ENCODE data around the gene TLR3. TPM values are rescaled to one million over a fixed set of nuclear protein-coding genes. Genes with fewer than 3 reads are reported as not detected.

TLR3 gene
- total and polyA plus RNA-seq, 3 experiments from 2014 or later: 0.11 to 5.2 (median 0.33) TPM

GRCh38 chr4:186109245-186109644 lies 40.3 kb downstream of the TLR3 start:
- no peak overlapping the region for H3K27ac ChIP-seq (ENCODE audit: low read depth, low read length)
- no peak overlapping the region for H3K4me3 Mint-ChIP-seq
- ChIA-PET CTCF (no interaction called here), POLR2A (no interaction called here)
- no peak overlapping the region for H3K27ac Mint-ChIP-seq
- no peaks in the 10 kb centered on the region for H3K9me3 ChIP-seq (ENCODE audit: low read length)
- H3K27me3 Mint-ChIP-seq: peaks cover 30 to 37% of the 10 kb centered on the region in 2 donors
- peaks cover 5 to 11% (median 8%) of the 10 kb centered on the region in 3 donors for H3K4me1 Mint-ChIP-seq
- peaks cover 0 to 4% (median 0%) of the 10 kb centered on the region in 5 donors for H3K9me3 Mint-ChIP-seq
- H3K27me3 ChIP-seq (ENCODE audit: insufficient read depth, low read length, poor library complexity, severe bottlenecking): peaks cover 7% of the 10 kb centered on the region
- no peak for DNase-seq
- H3K4me3 ChIP-seq (ENCODE audit: low read length): no peak overlapping the region
- no peaks in the 10 kb centered on the region for H3K36me3 Mint-ChIP-seq
- H3K36me3 ChIP-seq (ENCODE audit: insufficient read depth, low read length): no peaks in the 10 kb centered on the region
- H3K4me1 ChIP-seq (ENCODE audit: insufficient read depth, low read length): peaks cover 8% of the 10 kb centered on the region

DNA sequence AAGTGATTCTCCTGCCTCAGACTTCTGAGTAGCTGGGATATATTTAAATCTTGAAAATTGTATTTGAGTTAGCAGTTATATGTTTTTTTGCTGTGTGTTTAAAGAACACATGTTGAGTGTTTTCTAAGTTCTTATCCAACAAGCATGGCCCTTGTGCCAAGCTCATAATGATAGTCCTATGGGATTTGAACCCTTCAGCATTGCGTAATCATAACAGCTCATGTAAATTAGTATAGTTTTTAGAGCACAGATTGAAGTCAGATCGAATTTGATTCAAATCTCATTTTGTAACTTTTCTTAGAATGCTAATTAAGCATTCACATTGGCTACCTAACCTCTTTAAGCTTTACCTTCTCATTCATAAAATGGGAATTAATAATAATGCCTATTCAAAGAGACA lies 47.7 kb downstream of the TLR3 start:
- Mint-ChIP-seq H3K27ac (no peak overlapping the region), H3K4me1 (no peaks in the 10 kb centered on the region), H3K27me3 (peaks cover 8 to 22% of the 10 kb centered on the region in 2 donors), H3K36me3 (no peaks in the 10 kb centered on the region), H3K4me3 (no peak overlapping the region), H3K9me3 (no peaks in the 10 kb centered on the region)
- H3K9me3 ChIP-seq (ENCODE audit: low read length): no peaks in the 10 kb centered on the region
- no peaks in the 10 kb centered on the region for H3K4me1 ChIP-seq (ENCODE audit: insufficient read depth, low read length)
- no peaks in the 10 kb centered on the region for H3K36me3 ChIP-seq (ENCODE audit: insufficient read depth, low read length)
- DNase-seq: no peak
- CTCF ChIA-PET: interaction anchor here (1.5 kb wide), 1 partner anchor 13 kb away, joined by 4 read pairs; no protein-coding TSS in a partner anchor
- H3K4me3 ChIP-seq (ENCODE audit: low read length): no peak overlapping the region
- H3K27me3 ChIP-seq (ENCODE audit: insufficient read depth, low read length, poor library complexity, severe bottlenecking): no peaks in the 10 kb centered on the region
- H3K27ac ChIP-seq (ENCODE audit: low read depth, low read length): no peak overlapping the region
- POLR2A ChIA-PET: no interaction called here

DNA sequence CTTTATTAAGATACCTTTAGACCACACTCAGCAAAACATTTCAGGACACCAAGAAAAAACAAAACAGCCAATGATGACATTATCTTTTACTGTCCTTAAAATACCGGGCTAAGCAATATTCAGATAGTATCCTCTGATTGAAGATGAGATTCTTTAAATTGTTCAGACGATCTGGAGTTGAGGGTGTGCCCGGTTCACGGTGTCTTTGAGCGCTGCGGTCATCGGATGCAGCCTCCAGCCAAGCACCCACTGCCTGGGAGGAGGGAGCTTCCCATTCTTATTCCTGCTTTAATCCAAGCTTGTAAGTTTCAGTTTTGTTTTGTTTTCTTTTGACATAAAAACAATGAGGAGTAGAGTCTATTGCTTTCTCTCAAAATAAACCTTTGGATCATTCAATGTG lies 49.6 kb downstream of the TLR3 start:
- Mint-ChIP-seq H3K4me1 (no peaks in the 10 kb centered on the region), H3K4me3 (no peak overlapping the region), H3K36me3 (no peaks in the 10 kb centered on the region), H3K27me3 (peaks cover 8 to 22% of the 10 kb centered on the region in 2 donors), H3K9me3 (no peaks in the 10 kb centered on the region), H3K27ac (no peak overlapping the region)
- Histone ChIP-seq H3K4me1 (ENCODE audit: insufficient read depth, low read length) (no peaks in the 10 kb centered on the region), H3K27me3 (ENCODE audit: insufficient read depth, low read length, poor library complexity, severe bottlenecking) (no peaks in the 10 kb centered on the region), H3K9me3 (ENCODE audit: low read length) (no peaks in the 10 kb centered on the region), H3K27ac (ENCODE audit: low read depth, low read length) (no peak overlapping the region), H3K4me3 (ENCODE audit: low read length) (no peak overlapping the region), H3K36me3 (ENCODE audit: insufficient read depth, low read length) (no peaks in the 10 kb centered on the region)
- CTCF ChIA-PET: no interaction called here
- no peak for DNase-seq
- POLR2A ChIA-PET: no interaction called here

- Mint-ChIP-seq H3K27ac (no peak overlapping the region), H3K27me3 (peaks cover 8 to 22% of the 10 kb centered on the region in 2 donors), H3K4me3 (no peak overlapping the region), H3K4me1 (no peaks in the 10 kb centered on the region), H3K9me3 (no peaks in the 10 kb centered on the region), H3K36me3 (no peaks in the 10 kb centered on the region)
- DNase-seq: no peak
- H3K27ac ChIP-seq (ENCODE audit: low read depth, low read length): no peak overlapping the region
- ChIA-PET POLR2A (no interaction called here), CTCF (no interaction called here)
- no peaks in the 10 kb centered on the region for H3K9me3 ChIP-seq (ENCODE audit: low read length)
- no peak overlapping the region for H3K4me3 ChIP-seq (ENCODE audit: low read length)
- H3K27me3 ChIP-seq (ENCODE audit: insufficient read depth, low read length, poor library complexity, severe bottlenecking): no peaks in the 10 kb centered on the region
- no peaks in the 10 kb centered on the region for H3K36me3 ChIP-seq (ENCODE audit: insufficient read depth, low read length)
- no peaks in the 10 kb centered on the region for H3K4me1 ChIP-seq (ENCODE audit: insufficient read depth, low read length)
Measured at GRCh38 chr4:186121057-186121456, 52.1 kb downstream of the TLR3 start.

DNA sequence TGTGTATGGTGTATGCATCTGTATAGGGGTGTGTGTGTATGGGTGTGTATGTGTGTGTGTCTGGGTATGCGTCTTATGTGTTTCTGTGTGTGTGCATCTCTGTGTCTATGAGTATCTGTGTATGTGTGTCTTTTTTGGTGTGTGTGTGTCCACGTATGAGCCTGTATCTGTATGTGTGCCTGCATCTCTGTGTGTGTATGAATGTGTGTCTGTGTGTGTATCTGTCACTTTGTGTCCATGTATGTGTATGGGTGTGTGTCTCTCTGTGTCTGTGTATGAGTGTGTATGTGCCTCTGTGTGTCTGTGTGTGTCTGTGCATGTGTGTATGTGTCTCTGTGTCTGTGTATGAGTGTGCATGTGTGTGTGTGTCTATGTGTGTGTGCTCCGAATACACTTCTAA lies 59.9 kb downstream of the TLR3 start:
- Mint-ChIP-seq H3K4me3 (no peak overlapping the region), H3K36me3 (no peaks in the 10 kb centered on the region), H3K27me3 (peaks cover 7 to 12% of the 10 kb centered on the region in 2 donors), H3K4me1 (no peaks in the 10 kb centered on the region), H3K9me3 (no peaks in the 10 kb centered on the region), H3K27ac (no peak overlapping the region)
- Histone ChIP-seq H3K9me3 (ENCODE audit: low read length) (no peaks in the 10 kb centered on the region), H3K27ac (ENCODE audit: low read depth, low read length) (no peak overlapping the region), H3K27me3 (ENCODE audit: insufficient read depth, low read length, poor library complexity, severe bottlenecking) (no peaks in the 10 kb centered on the region), H3K36me3 (ENCODE audit: insufficient read depth, low read length) (no peaks in the 10 kb centered on the region), H3K4me3 (ENCODE audit: low read length) (no peak overlapping the region), H3K4me1 (ENCODE audit: insufficient read depth, low read length) (no peaks in the 10 kb centered on the region)
- ChIA-PET CTCF (interaction anchor here (1.2 kb wide), 1 partner anchor 12 kb away, joined by 4 read pairs; no protein-coding TSS in a partner anchor), POLR2A (no interaction called here)
- no peak for DNase-seq

- Histone ChIP-seq H3K9me3 (ENCODE audit: low read length) (no peaks in the 10 kb centered on the region), H3K27me3 (ENCODE audit: insufficient read depth, low read length, poor library complexity, severe bottlenecking) (no peaks in the 10 kb centered on the region), H3K27ac (ENCODE audit: low read depth, low read length) (no peak overlapping the region), H3K4me1 (ENCODE audit: insufficient read depth, low read length) (no peaks in the 10 kb centered on the region), H3K36me3 (ENCODE audit: insufficient read depth, low read length) (no peaks in the 10 kb centered on the region), H3K4me3 (ENCODE audit: low read length) (no peak overlapping the region)
- no peaks in the 10 kb centered on the region for H3K9me3 Mint-ChIP-seq
- H3K27ac Mint-ChIP-seq: no peak overlapping the region
- peaks cover 12% of the 10 kb centered on the region in 2 donors for H3K27me3 Mint-ChIP-seq
- ChIA-PET CTCF (no interaction called here), POLR2A (no interaction called here)
- no peaks in the 10 kb centered on the region for H3K36me3 Mint-ChIP-seq
- no peak for DNase-seq
- H3K4me3 Mint-ChIP-seq: no peak overlapping the region
- peaks cover 0 to 5% (median 2%) of the 10 kb centered on the region in 3 donors for H3K4me1 Mint-ChIP-seq
Measured at GRCh38 chr4:186131935-186132334, 63.0 kb downstream of the TLR3 start.

GRCh38 chr4:186132577-186133242 lies 63.8 kb downstream of the TLR3 start:
- no peaks in the 10 kb centered on the region for H3K27me3 ChIP-seq (ENCODE audit: insufficient read depth, low read length, poor library complexity, severe bottlenecking)
- no peak overlapping the region for H3K27ac ChIP-seq (ENCODE audit: low read depth, low read length)
- Mint-ChIP-seq H3K4me1 (peaks cover 0 to 9% (median 2%) of the 10 kb centered on the region in 3 donors), H3K27me3 (peaks cover 6 to 9% of the 10 kb centered on the region in 2 donors), H3K9me3 (no peaks in the 10 kb centered on the region), H3K27ac (no peak overlapping the region), H3K4me3 (no peak overlapping the region), H3K36me3 (no peaks in the 10 kb centered on the region)
- H3K4me1 ChIP-seq (ENCODE audit: insufficient read depth, low read length): no peaks in the 10 kb centered on the region
- no peak overlapping the region for H3K4me3 ChIP-seq (ENCODE audit: low read length)
- DNase-seq: no peak
- H3K36me3 ChIP-seq (ENCODE audit: insufficient read depth, low read length): no peaks in the 10 kb centered on the region
- POLR2A ChIA-PET: no interaction called here
- no peaks in the 10 kb centered on the region for H3K9me3 ChIP-seq (ENCODE audit: low read length)
- CTCF ChIA-PET: no interaction called here

GRCh38 chr4:186134257-186134656 lies 65.3 kb downstream of the TLR3 start:
- no peak overlapping the region for H3K4me3 Mint-ChIP-seq
- H3K9me3 ChIP-seq (ENCODE audit: low read length): no peaks in the 10 kb centered on the region
- CTCF ChIA-PET: interaction anchor here (1.6 kb wide), 1 partner anchor 66 kb away, joined by 3 read pairs; the partner anchor contains the start of gene TLR3
- no peak overlapping the region for H3K27ac Mint-ChIP-seq
- H3K4me1 ChIP-seq (ENCODE audit: insufficient read depth, low read length): no peaks in the 10 kb centered on the region
- H3K27me3 ChIP-seq (ENCODE audit: insufficient read depth, low read length, poor library complexity, severe bottlenecking): no peaks in the 10 kb centered on the region
- no peak overlapping the region for H3K27ac ChIP-seq (ENCODE audit: low read depth, low read length)
- no peak for DNase-seq
- peaks cover 0 to 9% (median 2%) of the 10 kb centered on the region in 3 donors for H3K4me1 Mint-ChIP-seq
- POLR2A ChIA-PET: no interaction called here
- H3K27me3 Mint-ChIP-seq: peaks cover 1 to 12% of the 10 kb centered on the region in 2 donors
- no peaks in the 10 kb centered on the region for H3K36me3 ChIP-seq (ENCODE audit: insufficient read depth, low read length)
- no peak overlapping the region for H3K4me3 ChIP-seq (ENCODE audit: low read length)
- H3K36me3 Mint-ChIP-seq: no peaks in the 10 kb centered on the region
- H3K9me3 Mint-ChIP-seq: no peaks in the 10 kb centered on the region

Measured in CD8-positive, alpha-beta memory T cell (primary cell).